C1 segment of cervical spinal cord (tissue), 14 donors: Measurements from ENCODE around the gene TMEM125.

Source experiments
- DNase-seq, 14 donors: peaks; one replicate each; lab custom pipeline; 2025; lab: John Stamatoyannopoulos, UW

Gene TMEM125

GRCh38 chr1:43246466-43247213, 23.1 kb upstream of the TMEM125 start:
- no peak for DNase-seq

DNA sequence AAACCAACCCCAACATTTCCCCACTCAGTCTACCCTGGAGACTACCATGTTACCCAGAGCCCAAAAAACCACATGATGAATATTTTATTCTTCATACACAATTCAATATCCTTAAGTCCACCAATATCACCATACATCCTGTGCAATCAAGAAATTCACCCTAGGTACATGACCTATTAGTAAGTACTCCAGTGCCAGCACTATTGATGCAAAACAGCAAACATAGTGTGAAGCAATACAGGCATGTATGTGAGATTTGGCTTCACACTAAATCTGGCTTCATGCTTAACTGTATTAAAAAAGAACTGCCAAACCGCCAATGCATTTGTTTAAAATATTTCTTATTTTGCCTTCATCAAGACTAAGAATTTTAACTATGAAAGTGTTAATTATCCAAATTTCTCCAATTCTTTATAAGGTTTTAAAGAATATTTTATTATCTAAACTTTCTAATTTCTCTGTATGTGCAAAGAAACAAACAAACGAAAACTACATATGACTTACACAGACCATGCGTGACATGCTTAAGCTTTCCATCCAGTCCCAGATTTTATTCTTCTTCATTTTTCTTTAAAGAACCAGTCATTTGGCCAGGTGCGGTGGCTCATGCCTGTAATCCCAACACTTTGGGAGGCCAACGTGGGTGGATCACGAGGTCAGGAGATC, 22.4 kb upstream of the TMEM125 start:
- DNase-seq: no peak

DNA sequence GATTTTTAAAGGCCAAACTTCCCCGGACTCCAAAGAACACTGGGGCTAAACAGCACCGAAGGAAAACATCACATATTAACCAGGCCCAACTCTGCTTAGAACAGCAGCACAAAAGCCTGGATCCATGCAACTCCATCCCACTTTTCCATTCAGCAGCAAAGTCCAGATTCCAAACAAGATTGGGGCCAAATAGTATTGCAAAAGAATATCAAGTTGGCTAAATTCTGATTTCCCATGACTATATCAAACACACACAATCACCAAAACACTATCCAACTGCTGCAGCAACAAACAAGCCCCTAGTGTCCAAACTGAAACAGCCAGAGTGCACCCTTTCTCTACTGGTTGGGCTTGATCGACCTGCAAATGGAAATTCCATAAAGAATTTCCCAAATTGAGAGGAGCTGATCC, 19.4 kb upstream of the TMEM125 start:
- DNase-seq: no peak

DNA sequence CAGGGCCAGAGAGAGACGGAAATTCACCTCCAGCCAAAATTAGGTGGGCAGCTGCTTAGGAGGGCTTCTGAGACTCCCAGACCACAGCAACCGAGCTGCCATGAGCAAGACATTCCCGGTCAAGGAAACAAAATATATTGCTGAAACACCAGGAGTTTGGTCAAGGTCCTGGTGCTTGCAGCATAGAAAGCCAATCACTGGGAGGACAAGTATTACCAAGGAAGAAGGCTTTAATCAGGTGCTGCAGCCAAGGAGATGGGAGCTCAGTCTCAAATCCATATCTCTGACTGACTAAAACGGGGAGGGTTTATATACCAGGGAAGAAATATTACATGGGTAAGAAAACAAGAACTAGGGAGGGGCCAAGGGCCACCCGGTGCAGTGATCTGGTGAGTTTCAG, 18.8 kb upstream of the TMEM125 start:
- DNase-seq: no peak

DNA sequence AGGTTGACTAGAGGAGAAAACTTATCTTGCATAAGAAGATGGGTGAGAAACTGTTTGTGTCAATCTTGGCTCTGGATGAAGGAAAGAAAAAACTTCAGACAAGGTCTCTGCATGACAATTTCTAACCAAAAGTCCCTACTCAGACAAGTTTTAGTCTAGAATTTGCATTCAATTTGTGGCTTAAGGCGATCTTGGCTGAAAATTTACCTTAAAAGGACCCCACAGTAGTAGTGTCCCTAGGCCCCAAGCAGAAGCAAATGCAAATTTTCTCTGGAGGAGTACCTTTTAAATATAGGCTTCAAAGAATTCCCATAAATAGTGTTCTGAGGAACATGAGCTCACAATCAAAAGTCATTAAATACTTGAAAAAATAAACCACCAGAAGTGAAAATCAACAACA, 17.6 kb upstream of the TMEM125 start:
- no peak for DNase-seq

- no peak for DNase-seq
These were observed 16.6 kb upstream of the TMEM125 start for GRCh38 chr1:43253173-43253572.

- DNase-seq: no peak
These were observed 15.9 kb upstream of the TMEM125 start for GRCh38 chr1:43253876-43254275.

DNA sequence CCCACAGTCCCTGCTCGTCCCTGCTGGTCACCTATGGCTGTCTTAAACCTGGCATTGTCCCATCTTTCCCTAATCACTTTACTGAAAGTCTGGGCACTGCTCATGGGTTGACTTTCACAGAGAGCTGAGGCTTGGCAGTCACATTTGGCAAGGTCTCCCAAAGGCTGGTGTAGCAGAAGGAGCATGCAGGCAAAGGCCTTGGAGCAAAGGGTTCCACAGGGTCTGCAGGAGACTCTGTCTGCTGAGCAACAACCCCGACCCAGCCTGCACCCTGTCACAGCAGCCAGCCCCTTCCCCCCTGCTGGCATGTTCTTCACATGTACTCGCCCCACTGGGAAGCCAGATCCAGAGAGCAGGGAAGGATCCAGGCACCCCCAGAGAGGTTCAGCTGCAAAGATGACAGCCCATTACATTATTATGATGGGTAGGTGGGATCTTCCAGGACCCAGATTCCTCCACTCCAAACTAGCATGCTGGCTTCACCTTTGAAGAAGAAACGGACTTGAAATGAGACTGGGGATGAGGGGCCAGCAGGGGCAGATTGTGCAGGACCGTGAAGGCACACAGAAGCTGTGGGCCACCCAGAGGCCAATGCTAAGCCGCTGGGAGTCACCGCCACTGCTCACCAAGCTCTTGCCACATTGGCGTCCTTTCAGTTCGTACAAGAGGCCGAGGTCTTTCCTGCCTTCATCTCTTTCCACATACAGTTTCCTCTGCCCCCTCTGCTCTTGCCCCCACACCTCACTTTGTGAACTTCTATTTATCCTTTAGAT, 14.2 kb upstream of the TMEM125 start:
- peak in 2 of 14 donors; percentile 13 to 36 for DNase-seq

DNA sequence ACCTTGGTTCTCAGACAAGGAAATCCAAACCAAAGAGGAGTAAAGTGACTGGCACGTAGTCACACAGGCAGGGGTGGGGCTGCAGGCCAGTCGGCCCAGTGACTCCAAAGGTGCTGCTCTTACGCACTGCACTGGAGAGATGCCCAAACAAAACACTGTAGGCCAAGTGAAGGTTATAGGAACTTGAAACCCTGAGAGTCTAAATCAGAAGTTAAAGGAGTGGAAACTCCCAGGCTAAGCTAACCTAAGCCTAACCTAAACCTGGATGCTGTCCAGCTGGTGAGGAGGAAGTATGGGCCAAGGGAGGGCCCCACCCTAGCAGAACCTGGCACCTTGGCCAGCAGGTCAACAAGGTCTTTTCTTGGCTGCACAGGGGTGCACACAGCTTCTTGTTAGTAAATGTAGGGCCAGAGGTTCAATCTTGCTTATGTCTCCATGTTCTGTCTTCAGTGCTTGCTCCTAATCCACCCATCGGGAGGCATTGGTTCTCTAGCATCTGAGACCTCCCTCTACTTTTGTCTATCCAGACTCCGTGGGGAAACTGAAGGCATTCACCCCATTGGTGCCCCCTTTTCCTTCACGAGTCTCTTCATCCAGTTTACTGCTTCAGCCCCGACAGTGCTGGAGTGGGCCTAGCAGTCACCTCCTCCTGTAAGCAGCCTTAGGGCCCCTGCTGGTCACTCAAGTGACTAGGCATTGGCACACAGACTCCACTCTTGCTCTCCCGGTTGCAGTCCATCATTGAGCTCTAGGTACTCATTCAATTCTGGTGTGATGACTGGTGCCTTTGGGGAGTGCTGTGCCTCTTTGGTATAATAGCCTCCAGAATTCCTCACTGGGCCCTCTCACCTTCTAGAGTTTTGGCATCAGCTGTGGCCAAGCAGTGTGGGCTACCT, 12.9 kb upstream of the TMEM125 start:
- no peak for DNase-seq

DNA sequence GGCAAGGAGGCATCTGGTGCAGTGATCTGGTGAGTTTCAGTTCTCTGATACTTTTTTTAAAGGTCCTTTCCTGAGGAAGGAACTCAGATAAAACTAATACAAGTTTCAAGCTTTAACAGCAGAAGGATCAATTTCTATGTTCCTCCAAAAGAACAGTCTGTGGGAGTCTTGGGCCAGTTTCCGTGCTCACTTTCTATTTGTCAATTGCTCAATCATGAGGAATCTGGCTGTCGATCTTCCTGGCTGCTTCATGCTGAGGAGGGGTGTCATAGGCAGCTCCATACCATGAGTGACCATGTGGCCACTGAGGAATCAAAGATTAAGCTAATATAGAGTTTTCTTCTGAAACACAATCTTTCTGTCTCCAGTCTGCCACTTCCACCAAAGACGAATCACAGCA, 11.4 kb upstream of the TMEM125 start:
- no peak for DNase-seq

- DNase-seq: no peak
These were observed 4.4 kb upstream of the TMEM125 start for GRCh38 chr1:43265431-43265830.

GRCh38 chr1:43266881-43267280, 2.9 kb upstream of the TMEM125 start:
- no peak for DNase-seq

DNA sequence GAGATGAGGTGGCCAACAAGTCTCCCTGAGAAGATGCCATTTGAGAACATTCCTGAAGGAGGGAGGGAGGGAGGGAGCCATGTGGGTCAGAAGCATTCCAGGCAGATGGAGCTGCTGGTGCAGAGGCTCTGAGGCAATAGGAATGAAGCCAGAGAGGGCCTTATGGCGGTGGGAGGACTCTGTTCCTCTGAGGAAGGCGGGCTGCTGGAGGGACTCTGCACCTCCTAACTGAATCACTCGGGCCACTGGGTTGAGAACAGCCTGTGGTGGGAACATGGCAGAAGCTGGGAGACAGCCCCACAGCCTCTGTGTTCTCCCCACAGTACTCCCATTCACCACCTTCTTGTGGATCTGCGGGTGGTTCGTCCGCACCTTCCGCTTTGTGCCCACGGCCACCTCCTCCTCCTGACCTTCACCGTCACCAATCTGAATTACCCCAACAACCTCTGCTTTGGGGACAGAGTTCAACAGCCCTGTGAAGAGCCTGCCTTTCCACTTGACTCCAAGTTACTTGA, 2.4 kb upstream of the TMEM125 start:
- peak in 1 of 14 donors; percentile 6 for DNase-seq

- DNase-seq: no peak
These were observed 1.9 kb upstream of the TMEM125 start for GRCh38 chr1:43267818-43268425.

DNA sequence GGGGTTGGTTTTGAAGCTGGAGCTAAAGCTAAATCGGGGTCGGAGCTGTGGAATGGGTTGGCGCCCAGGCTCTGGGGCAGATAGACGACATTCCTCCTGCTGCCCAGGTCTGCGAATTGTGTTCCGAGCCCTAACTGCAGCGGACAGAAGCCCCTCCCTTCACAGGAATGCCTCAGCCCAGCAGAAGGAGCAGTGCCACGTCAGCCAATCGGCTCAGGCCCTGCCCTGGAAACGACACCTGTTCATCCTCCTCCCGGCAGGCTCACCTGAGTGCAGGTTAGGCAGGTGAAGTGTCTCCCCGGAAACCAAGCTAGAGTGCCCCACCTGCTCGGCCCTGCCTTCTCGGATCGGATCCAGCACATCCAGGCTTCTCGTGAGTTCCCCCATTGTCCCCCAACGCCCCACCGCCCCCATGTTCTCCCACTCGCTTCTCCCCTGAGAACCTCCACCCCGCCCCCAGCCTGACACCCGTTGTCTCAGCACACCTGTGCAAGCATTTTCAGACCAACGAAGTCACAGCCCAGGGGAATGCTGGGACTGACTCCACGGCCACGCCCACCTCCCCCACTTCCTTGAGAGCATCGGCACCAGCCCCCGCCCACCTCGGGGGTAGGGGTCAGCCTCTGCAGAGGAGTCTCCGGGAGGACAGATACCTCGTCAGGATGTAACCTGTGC, 775 bp downstream of the TMEM125 start:
- DNase-seq: no peak

- DNase-seq: no peak
These were observed 1.7 kb downstream of the TMEM125 start for GRCh38 chr1:43271186-43272118.

GRCh38 chr1:43272161-43272560, 2.4 kb downstream of the TMEM125 start:
- peak in 11 of 14 donors; percentile 37 to 74 (median 60) for DNase-seq

GRCh38 chr1:43272576-43273571, 3.1 kb downstream of the TMEM125 start:
- no peak for DNase-seq
